HG03039 (cell line): Measurements from ENCODE around the gene TSSK3.
"Not testable (repeated sequence)": the region's sequence is repeated elsewhere in the genome, so short reads cannot be mapped to it uniquely, and the experiment has no call there.

ENCODE experiments used
- ATAC-seq: cut with Tn5 transposase; IDR thresholded peaks from one replicate; pipeline ENCODE4 v1.9.1; 2021; ENCODE audit warnings: mild to moderate bottlenecking, moderate library complexity; ENCODE audit not compliant: unreplicated experiment

Gene TSSK3

GRCh38 chr1:32394890-32395432 is 32.6 kb downstream of the TSSK3 start:
- ATAC-seq, result no peak

GRCh38 chr1:32396524-32396923 is 34.2 kb downstream of the TSSK3 start:
- ATAC-seq, result not testable (repeated sequence)

GRCh38 chr1:32398401-32398800 is 36.1 kb downstream of the TSSK3 start:
- ATAC-seq, result no peak

DNA sequence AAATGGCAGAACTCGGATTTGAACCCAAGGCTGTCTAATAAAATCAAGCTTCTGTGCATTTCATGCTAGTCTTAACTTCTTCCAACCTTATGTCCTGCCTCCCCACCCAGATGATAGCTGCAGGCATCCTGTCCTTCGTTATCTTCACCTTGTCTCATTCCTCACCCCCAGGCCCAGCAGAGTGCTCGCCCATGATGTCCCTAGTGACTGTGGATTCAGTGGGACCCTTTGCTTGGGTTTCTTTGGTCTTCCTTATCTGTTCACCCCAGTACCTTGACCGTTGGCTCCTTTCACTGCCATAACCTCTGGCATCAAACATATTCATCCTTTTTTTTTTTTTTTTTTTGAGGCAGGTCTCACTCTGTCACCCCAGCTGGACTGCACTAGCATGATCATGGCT is 37.5 kb downstream of the TSSK3 start:
- ATAC-seq, result no peak

DNA sequence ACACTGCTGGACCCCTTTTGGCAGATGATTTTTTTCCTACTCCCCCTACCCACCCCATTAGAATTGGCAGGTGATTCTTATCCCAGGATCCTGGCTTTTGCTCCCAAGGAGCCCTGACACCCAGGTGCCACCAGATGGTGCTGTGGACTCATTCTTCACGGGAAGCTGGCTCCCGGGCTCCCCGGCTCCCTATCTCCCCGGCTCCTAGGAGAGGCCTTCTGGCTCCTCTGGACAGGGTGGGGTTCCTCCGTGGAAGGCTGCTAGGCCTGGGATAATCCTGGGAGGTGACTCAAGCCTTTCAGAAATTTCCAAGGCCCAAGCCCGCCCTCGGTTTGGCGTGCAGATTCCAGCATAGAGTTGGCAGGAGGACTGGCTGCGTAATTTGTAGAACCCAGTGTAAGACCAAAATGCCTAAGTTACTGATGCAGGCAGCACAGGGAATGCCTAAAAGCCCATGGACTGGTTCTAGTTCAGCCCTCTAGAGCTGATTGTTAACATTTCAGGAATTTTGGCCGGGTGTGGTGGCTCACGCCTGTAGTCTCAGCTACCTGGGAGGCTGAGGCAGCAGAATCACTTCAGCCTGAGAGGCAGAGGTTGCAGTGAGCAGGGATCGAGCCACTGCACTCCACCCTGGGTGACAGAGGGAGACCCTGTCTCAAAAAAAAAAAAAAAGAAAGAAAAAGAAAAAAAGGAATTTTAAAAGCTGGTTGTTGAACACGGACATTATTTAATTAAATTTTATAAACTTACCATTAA is 38.7 kb downstream of the TSSK3 start:
- ATAC-seq, result no peak

DNA sequence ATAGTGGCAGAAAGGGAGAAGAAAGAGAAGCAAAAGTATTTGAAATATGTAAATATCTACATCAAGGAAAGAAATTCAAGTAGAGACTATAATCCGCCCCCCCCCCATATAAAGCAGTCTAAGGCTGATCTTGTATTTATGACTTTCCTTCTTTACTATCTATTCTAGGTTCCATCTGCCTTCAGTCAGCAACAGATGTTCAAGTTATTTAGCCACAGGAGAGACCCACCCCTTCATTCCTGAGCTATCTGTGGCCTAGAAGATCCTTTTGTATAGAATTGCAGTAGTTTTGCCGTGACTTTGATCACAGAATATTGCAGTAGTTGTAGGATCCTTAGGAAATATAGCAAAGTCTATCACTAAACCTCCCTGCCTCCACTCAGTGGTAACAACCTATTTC is 42.6 kb downstream of the TSSK3 start:
- no peak for ATAC-seq

DNA sequence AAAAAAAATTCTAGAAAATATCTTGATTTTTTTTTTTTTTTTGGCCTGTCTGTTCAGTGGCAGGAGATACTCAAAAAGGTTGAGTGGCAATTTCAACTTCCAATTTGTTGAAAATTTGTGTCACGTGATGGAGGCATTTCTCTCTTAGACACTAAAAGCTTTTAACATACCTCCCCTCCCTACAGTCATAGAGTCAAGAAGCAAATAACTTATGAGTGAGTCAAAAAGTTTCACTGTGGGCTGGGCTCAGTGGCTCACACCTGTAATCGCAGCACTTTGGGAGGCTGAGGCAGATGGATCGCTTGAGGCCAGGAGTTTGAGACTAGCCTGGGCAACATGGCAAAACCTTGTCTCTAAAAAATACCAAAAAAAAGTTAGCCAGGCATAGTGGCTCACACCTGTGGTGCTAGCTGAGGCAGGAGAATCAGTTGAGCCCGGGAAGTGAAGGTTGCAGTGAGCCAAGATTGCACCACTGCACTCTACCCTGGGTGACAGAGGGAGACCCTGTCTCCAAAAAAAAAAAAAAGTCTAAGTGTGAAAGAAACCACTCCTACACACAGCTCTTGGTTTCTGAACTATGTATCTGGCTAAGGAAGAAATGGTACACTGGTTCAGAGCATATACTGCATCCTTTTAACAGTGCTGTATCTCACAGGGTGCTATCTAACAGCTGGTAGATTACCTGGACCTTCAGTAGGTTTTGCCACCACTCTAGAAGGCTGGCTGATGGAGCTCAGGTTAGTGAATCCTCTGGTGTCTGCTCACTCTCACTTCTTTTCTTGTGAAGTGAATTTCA is 43.5 kb downstream of the TSSK3 start:
- ATAC-seq, result no peak

DNA sequence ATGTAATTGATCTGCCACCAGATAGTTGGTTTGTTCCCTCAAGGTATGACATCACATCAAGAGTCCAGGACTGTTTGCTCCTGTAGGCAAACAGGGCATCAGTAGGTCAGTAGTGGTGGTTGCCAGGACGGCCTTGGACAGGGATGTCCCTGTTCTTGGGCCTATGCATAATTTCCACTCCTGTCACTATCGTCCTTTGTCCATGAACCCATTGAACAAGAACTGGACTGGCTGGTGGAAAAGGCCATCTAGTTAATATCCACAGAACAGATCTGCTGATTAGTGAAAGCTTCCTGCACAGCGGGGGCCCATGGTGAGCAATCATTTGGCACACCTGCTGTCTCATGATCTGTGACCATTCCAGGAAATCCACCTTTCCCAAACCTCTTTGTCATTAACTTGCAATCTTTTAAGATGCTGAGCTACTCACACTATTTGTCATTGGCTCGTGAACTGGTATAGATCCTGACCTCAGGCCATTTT is 44.3 kb downstream of the TSSK3 start:
- no peak for ATAC-seq

- no peak for ATAC-seq
Measured at GRCh38 chr1:32411261-32411660, 48.9 kb downstream of the TSSK3 start.

DNA sequence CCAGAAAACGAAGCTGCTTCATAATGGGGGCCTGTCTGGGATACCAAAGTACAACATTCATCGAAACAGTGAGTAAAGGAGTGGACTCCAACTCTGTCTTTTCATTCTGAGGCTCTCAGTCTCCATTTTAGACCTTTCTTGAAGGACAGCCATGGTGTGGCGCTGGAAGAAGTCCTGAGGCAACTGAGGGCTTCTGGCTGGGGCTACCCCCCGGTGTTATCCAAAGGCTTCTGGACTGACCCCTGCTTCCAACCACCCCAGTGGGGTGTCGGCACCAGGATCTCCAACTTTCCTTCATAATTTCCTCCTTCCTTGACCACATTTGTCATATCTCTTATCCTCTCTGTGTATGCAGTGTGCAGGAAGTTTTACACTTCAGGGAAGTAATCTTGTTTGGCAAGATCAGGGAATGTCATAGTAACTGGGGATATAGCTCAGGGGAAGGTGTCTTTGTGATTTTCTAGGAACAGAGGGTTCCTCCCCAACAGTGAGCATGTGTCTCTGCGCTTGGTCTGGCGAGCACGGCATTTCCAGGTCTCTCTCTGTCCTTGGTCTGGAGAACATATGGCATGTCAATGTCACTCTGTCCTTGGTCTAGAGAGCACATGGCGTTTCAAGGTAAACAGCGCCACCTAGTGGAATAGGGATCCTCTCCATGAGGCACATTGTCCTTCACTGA is 51.3 kb downstream of the TSSK3 start:
- no peak for ATAC-seq
